ENCODE measurements around the gene JMJD8. TPM values are rescaled to one million over a fixed set of nuclear protein-coding genes. Genes with fewer than 3 reads are reported as not detected.

The JMJD8 gene
- total RNA-seq, 1 experiment from 2014 or later, result 11.3 TPM

- no peak for DNase-seq (ENCODE audit: low spot score)
Observed at GRCh38 chr16:722835-723633, 38.9 kb upstream of the JMJD8 start.

- no peak for DNase-seq (ENCODE audit: low spot score)
Observed at GRCh38 chr16:721765-722540, 37.8 kb upstream of the JMJD8 start.

DNA sequence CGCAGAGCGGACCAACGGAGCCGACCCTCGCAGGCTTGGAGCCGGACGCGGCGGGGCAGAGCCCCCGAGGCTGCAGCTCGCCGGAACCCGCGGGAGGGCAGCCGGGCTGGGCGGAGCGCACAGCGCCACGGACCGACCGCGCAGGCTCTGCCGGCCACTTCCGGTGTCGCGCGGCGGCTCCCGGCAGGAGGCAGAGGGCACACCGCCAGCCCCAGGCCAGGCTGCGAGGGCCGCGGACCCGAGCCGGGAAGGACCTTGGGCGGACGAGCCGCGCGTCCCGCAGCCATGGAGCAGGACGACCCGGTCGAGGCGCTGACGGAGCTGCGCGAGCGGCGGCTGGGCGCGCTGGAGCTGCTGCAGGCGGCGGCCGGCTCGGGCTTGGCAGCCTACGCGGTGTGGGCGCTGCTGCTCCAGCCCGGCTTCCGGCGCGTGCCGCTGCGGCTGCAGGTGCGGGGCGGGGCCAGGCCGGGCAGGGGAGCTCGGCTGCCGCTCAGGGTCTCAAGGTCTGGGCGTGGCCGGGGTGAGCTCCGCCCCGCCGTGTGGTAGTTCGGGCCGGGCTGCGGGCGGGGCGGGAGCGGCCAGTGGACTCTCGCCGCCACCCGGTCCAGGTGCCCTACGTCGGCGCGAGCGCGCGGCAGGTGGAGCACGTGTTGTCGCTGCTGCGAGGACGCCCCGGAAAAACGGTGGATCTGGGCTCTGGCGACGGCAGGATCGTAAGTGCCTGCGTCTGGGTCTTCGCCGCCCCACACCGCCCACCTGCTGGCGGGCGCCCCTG lies 37.0 kb upstream of the JMJD8 start, which contains the start of gene ANTKMT:
Gene ANTKMT, plus strand, starts transcription at position 157 of the 775 bp plus-strand sequence. Its CDS starts 129 bp downstream, at position 286.
- peak; percentile 65 for DNase-seq (ENCODE audit: low spot score)

DNA sequence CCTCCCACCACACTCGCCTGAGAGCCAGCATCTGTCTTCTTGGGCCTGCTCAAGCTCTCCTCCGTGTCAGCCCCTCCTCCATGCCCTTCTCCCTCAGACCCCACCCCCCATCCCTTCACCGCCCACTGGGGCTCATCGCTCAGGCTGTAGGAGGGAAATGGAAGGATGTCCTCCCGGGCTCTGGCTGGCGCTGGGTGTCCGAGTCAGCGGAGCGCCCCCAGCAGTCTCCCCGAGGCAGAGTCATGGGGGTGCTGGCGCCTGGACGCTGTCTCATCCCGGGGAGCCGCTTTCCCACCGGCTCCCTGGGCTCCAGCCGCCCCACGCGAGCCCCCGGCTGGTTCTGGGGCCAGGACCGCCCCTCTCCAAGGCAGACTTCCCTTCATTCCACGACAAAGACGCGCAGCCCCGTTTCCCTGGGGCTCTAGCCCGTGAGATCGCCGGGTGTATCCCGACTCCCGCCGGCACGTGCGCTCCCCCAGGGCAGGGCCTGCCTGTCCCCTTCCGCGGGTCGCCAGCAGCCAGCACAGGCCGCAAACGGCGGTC lies 36.4 kb upstream of the JMJD8 start:
- DNase-seq (ENCODE audit: low spot score), result peak; percentile 60

DNA sequence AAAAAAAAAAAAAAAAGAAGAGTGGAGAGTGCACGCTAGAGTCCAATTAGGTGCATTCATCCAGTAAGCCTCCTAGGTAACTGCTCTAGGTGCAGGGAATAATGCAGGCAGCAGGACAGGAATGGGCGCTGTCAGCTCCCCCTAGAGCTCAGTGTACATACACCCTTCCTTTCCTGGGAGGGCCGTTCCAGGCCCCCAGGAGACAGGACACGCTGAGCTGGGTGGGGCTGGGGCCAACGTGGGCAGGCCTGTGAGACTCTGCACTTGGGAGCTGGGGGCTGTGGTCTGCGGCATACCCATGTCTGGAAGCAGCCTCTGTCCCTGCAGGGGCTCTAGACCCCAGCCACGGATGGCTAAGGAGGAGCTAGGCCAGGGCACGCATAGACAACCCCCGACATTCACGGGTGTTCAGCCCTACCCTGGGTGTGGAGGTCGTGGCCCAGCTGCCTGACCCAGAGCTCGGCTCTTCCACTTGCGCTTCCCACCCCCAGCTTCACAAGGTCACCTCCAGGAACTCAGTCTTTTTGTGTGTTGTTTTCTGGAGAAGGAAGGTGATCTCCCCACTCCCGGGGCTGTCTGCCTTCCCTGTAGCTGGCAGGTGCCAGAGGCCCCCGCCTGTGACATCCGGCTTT lies 35.8 kb upstream of the JMJD8 start:
- DNase-seq (ENCODE audit: low spot score), result no peak

GRCh38 chr16:718922-719321 lies 34.8 kb upstream of the JMJD8 start:
- no peak for DNase-seq (ENCODE audit: low spot score)

GRCh38 chr16:718389-718788 lies 34.3 kb upstream of the JMJD8 start:
- DNase-seq (ENCODE audit: low spot score), result no peak

- DNase-seq (ENCODE audit: low spot score), result no peak
Observed at GRCh38 chr16:717450-718245, 33.5 kb upstream of the JMJD8 start.

DNA sequence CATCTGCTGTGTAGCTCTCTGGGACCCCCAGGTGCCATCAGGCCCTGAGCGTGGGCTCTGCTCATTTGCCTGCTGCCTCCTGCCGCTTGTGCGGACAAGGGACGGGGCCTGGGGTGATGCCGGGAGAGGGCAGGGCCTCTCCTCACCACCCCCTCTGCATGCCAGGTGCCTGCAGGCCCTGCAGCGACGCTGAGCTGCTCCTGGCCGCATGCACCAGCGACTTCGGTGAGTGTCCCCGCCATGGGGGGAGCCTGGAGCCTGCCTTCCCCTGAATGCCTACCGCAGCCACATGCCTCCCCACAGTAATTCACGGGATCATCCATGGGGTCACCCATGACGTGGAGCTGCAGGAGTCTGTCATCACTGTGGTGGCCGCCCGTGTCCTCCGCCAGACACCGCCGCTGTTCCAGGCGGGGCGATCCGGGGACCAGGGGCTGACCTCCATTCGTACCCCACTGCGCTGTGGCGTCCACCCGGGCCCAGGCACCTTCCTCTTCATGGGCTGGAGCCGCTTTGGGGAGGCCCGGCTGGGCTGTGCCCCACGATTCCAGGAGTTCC lies 32.7 kb upstream of the JMJD8 start:
- DNase-seq (ENCODE audit: low spot score), result no peak

DNA sequence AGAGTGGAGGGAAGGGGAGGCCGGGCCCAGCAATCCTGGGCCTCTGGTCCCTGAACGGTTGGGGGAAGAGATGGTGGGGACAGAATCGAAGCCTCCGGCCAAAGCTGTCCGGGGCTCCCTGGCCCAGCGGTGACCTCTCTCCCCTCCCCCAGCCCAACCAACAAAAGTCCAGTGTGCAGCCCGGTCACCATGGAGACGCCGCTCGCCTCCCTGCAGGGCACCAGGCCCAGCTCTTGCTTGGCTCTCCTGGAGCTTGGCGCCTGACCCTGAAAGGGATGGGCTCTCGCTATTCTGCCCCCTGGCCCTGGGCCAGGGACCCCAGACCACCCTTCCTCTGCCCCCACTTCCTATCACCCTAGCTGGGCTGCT lies 32.0 kb upstream of the JMJD8 start:
- no peak for DNase-seq (ENCODE audit: low spot score)

GRCh38 chr16:715477-716199 lies 31.5 kb upstream of the JMJD8 start:
- DNase-seq (ENCODE audit: low spot score), result no peak

- DNase-seq (ENCODE audit: low spot score), result peak; percentile 44
Observed at GRCh38 chr16:714558-715476, 30.7 kb upstream of the JMJD8 start, which contains the start of gene METRN. Gene METRN (plus strand): TSS chr16:715118. CDS start chr16:715290, 172 bp downstream.

DNA sequence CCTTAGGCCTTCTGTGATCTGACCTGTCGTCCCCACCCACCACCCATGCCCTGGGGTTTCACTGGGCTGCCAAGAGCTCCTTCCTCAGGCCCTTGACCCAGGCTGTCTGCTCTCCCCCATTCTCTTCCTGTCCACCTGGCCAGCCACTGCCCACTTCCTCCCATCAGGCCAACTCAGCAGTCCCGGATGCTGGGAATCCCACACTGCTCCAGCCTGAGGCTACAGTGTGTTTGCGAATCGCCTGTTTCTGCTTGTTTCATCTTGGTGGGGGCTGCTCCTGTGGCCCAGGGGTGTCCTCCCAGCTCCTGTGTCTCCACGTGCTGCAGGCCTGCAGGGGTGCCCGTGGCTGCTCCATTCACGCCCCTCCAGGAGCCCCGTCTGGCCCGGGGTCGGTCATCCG lies 29.9 kb upstream of the JMJD8 start:
- DNase-seq (ENCODE audit: low spot score), result no peak

DNA sequence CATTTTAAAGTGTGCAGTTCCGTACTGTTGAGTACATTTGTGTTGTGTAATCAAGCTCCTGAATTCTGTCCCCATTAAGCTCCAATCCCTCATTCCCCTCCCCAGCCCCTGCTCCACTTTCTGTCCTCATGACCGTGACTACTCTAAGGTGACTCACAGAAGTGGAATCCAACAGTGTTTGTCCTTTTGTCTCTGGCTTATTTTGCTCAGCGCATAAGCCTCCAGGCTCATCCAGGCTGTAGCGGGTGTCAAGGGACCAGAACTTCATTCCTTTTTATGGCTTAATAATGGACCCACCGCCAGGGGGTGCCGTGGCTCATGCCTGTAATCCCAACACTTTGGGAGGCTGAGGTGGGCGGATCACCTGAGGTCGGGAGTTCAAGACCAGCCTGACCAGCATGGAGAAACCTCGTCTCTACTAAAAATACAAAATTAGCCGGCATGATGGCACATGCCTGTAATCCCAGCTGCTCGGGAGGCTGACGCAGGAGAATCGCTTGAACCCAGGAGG lies 28.7 kb upstream of the JMJD8 start:
- peak; percentile 83 for DNase-seq (ENCODE audit: low spot score)

DNA sequence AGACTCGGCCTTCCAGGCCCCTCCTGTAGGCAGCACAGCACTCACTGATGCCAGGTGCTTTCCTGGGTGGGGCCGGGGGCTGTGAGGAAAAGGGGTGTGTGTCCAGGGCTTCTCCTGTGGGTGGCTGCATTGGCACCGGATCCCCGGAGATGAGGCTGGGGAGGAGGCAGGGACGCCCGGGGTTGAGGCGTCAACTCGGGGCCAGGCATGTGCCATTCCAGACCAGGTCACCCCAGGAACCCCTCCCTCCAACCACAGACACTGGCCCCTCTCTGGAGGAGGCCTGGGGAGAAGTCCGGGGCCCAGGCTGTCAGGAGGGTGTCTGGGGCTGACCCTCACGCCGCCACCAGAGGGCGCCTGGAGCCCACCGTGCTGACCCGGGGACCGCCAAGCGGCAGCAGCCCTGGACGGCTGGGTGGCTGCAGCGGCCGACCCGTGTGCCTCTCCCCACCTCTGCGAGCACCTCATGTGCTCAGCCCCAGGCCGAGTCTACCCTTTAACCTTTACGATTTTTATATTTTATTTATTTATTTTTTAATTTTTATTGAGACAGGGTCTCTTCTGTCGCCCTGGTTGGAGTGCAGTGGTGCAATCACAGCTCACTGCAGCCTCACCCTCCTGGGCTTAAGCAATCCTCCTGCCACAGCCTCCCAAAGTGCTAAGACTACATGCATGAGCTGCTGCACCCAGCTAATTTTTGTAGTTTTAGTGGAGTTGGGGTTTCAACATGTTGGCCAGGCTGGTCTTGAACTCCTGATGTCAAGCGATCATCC lies 27.6 kb upstream of the JMJD8 start:
- DNase-seq (ENCODE audit: low spot score), result peak; percentile 42

DNA sequence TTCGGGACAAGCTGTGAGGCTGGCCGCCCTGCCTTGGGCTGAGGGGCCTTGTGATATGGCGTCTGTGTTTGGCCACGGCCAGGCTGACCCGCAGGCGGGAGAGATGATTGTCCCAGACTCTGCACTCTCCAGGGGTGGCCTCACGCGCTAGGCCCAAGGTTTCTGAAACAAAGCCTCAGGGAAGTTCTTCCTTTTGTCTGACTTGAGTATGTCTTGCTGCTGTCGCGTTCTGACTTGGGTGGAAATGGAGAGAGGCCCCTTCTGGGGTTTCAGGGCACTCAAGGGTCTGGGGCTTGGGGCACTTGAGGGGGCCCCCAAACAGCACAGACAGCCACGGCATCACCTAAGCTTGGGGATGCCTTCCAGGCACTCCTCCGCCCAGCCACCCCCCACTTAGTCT lies 26.9 kb upstream of the JMJD8 start:
- DNase-seq (ENCODE audit: low spot score), result no peak

- DNase-seq (ENCODE audit: low spot score), result no peak
Observed at GRCh38 chr16:710500-711075, 26.5 kb upstream of the JMJD8 start.

All from H4 (cell line).